Pulmonary artery endothelial cell (primary cell): ENCODE results near the gene ADORA2A. TPM values are rescaled to one million over a fixed set of nuclear protein-coding genes. Genes with fewer than 3 reads are reported as not detected.
"Not testable (repeated sequence)": the region's sequence is repeated elsewhere in the genome, so short reads cannot be mapped to it uniquely, and the experiment has no call there.

Experiments used
- DNase-seq: peaks from one replicate; pipeline ENCODE4 v3.0.0-alpha.2; 2011; ENCODE audit warnings: low read depth, low spot score
- total RNA-seq: library from RNA; depleted of rRNA; stranded (reverse); fragments of >200 nt; gene quantifications from 2 replicates; pipeline ENCODE4 v1.2.3, GENCODE V29; 2014

The ADORA2A gene
- total RNA-seq, 1 donor from 2014 or later = 35.5 TPM

DNA sequence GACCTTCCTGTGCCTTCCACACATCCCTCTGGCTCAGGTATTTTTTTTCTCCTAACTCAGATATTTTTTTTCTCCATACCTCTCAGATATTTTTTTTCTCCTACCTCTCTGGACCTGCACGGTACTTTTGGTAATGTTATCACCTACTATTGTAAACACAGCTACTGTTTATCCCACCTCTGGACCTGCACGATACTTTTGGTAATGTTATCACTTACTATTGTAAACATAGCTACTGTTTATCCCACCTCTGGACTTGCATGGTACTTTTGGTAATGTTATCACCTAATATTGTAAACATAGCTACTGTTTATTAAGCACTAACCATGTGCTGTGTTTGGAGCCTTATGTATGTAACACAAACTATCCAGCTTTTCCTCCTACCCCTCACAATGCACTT is 55.6 kb downstream of the ADORA2A start:
- no peak for DNase-seq

- no peak for DNase-seq
Measured at GRCh38 chr22:24483976-24484545, 56.7 kb downstream of the ADORA2A start.

- DNase-seq = no peak
Measured at GRCh38 chr22:24485170-24485569, 57.8 kb downstream of the ADORA2A start.

GRCh38 chr22:24485608-24486007 is 58.2 kb downstream of the ADORA2A start:
- no peak for DNase-seq

- no peak for DNase-seq
Measured at GRCh38 chr22:24486501-24486921, 59.1 kb downstream of the ADORA2A start.

GRCh38 chr22:24489011-24489410 is 61.6 kb downstream of the ADORA2A start:
- no peak for DNase-seq

GRCh38 chr22:24489434-24489833 is 62.0 kb downstream of the ADORA2A start:
- DNase-seq = not testable (repeated sequence)

Other genes starting within 250 kb of the ADORA2A start
- gene SUSD2, start 246.1 kb upstream of the ADORA2A start, total RNA-seq = 0.07 and 0.18 TPM in 2 replicates
- gene GGT5, start 182.5 kb upstream of the ADORA2A start, total RNA-seq = 1.8 and 7.0 TPM in 2 replicates
- gene SPECC1L, start 156.8 kb upstream of the ADORA2A start, total RNA-seq = 42.0 and 61.7 TPM in 2 replicates
- 0.32 and 0.40 TPM in 2 replicates for gene UPB1, start 67.7 kb downstream of the ADORA2A start, total RNA-seq
- 267 and 286 TPM in 2 replicates for gene GUCD1, start 127.5 kb downstream of the ADORA2A start, total RNA-seq
- 242 and 306 TPM in 2 replicates for gene SNRPD3, start 128.4 kb downstream of the ADORA2A start, total RNA-seq
- gene LRRC75B, start 165.5 kb downstream of the ADORA2A start, total RNA-seq = 3.9 and 4.3 TPM in 2 replicates
- 0.28 and 0.40 TPM in 2 replicates for gene GGT1, start 175.6 kb downstream of the ADORA2A start, total RNA-seq